Adrenal gland (tissue), 5 donors: ENCODE data around the gene CEP162.

Source experiments
- POLR2A ChIP-seq, 2 donors: fragments of 450-650 bp; IDR thresholded peaks; one replicate each; pipeline ENCODE4 v1.6.1; 2017; ENCODE audit warnings: antibody characterized with exemption in 2 of 2, mild to moderate bottlenecking in 2 of 2, moderate library complexity in 1 of 2
- TF ChIP-seq, protein P1 (sequence below), 6 experiments: fragments of 450-650 bp in 4 of 6; fragments of 200-600 bp in 2 of 6; sonication (generic) in 1 of 6; IDR thresholded peaks; 1 replicate in 5 of 6; 2 replicates in 1 of 6; pipeline versions ENCODE4 v1.5.1 to v1.8.0; 2016 to 2021; ENCODE audit warnings: antibody characterized with exemption in 6 of 6, mild to moderate bottlenecking in 2 of 6, moderate library complexity in 1 of 6
- donor health status: DM: no; HTN: no; CAD: no.

DNA sequence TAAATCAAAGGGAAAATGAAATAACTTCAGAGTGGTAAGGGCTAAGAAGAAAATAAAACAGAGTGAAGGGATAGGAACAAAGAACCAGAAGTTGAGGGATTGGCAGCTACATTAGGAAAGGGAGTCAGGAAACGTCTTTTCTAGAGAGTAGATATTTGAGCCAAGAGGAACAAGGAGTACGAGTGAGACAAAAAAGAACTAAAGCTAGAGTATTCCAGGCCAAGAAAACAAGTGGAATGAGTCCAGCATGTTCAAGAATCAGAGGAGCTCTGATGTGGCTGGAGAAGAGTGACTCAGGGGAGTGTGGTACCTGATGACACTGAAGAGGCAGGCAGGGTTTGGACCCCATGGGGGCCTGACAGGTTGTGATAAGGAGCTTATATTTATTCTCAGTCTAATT, 66.3 kb downstream of the CEP162 start:
- TF ChIP-seq, protein P1, sequence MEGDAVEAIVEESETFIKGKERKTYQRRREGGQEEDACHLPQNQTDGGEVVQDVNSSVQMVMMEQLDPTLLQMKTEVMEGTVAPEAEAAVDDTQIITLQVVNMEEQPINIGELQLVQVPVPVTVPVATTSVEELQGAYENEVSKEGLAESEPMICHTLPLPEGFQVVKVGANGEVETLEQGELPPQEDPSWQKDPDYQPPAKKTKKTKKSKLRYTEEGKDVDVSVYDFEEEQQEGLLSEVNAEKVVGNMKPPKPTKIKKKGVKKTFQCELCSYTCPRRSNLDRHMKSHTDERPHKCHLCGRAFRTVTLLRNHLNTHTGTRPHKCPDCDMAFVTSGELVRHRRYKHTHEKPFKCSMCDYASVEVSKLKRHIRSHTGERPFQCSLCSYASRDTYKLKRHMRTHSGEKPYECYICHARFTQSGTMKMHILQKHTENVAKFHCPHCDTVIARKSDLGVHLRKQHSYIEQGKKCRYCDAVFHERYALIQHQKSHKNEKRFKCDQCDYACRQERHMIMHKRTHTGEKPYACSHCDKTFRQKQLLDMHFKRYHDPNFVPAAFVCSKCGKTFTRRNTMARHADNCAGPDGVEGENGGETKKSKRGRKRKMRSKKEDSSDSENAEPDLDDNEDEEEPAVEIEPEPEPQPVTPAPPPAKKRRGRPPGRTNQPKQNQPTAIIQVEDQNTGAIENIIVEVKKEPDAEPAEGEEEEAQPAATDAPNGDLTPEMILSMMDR (IDR thresholded peaks at IDR 0.05) = no peak
- TF ChIP-seq POLR2A (IDR thresholded peaks at IDR 0.05) = no peak
